Fibroblast of lung (primary cell): ENCODE results near the gene CELF2. TPM values are rescaled to one million over a fixed set of nuclear protein-coding genes. Genes with fewer than 3 reads are reported as not detected.

Source experiments
- DNase-seq, 2 donors: peaks; one replicate each; pipeline versions ENCODE4 v3.0.0 to v3.0.0-alpha.2; 2010; ENCODE audit warnings: low read depth in 2 of 2
- H2AFZ ChIP-seq: 2 replicates; pipeline ENCODE4 v1.5.1; 2012; ENCODE audit warnings: low read length, control low read depth, inconsistent platforms
- H3K27ac ChIP-seq: 2 replicates; pipeline ENCODE4 v1.5.1; 2011; ENCODE audit warnings: low read length, control low read depth; ENCODE audit not compliant: insufficient read depth
- H3K27me3 ChIP-seq: 2 replicates; pipeline ENCODE4 v1.5.1; 2011; ENCODE audit warnings: mild to moderate bottlenecking, low read length; ENCODE audit not compliant: control insufficient read depth, insufficient read depth
- H3K36me3 ChIP-seq: 2 replicates; pipeline ENCODE4 v1.5.1; 2011; ENCODE audit warnings: low read length; ENCODE audit not compliant: control insufficient read depth, insufficient read depth
- H3K4me1 ChIP-seq: 2 replicates; pipeline ENCODE4 v1.5.1; 2011; ENCODE audit warnings: low read length; ENCODE audit not compliant: control insufficient read depth, insufficient read depth; ENCODE audit errors: extremely low read depth
- H3K4me2 ChIP-seq: 2 replicates; pipeline ENCODE4 v1.5.1; 2011; ENCODE audit warnings: low read length, control low read depth; ENCODE audit not compliant: insufficient read depth; ENCODE audit errors: extremely low read depth
- H3K4me3 ChIP-seq, 4 experiments: fragments of 200-600 bp in 1 of 4; sonication (generic) in 1 of 4; replicated peaks in 1 of 4; 2 replicates each; pipeline ENCODE4 v1.5.1; 2011 to 2016; ENCODE audit warnings: low read length in 4 of 4, low read depth in 3 of 4, mild to moderate bottlenecking in 3 of 4, control low read depth in 2 of 4, inconsistent platforms in 1 of 4, mixed read lengths in 1 of 4; ENCODE audit not compliant: insufficient read depth in 1 of 4; ENCODE audit errors: control extremely low read depth in 1 of 4
- H3K79me2 ChIP-seq: 2 replicates; pipeline ENCODE4 v1.5.1; 2012; ENCODE audit warnings: mild to moderate bottlenecking, low read length, inconsistent platforms; ENCODE audit not compliant: control insufficient read depth, insufficient read depth
- H3K9ac ChIP-seq: 2 replicates; pipeline ENCODE4 v1.5.1; 2011; ENCODE audit warnings: mild to moderate bottlenecking, low read length, control low read depth; ENCODE audit not compliant: insufficient read depth
- H3K9me3 ChIP-seq: 2 replicates; pipeline ENCODE4 v1.5.1; 2012; ENCODE audit warnings: low read depth, low read length; ENCODE audit not compliant: control insufficient read depth, insufficient read depth
- H4K20me1 ChIP-seq: 2 replicates; pipeline ENCODE4 v1.5.1; 2011; ENCODE audit warnings: low read length; ENCODE audit not compliant: control insufficient read depth, insufficient read depth; ENCODE audit errors: extremely low read depth
- CTCF ChIP-seq, 2 donors: IDR thresholded peaks in 1 of 2; conservative IDR thresholded peaks in 1 of 2; 1 replicate in 1 of 2; 2 replicates in 1 of 2; pipeline ENCODE4 v1.5.1; 2011 to 2012; ENCODE audit warnings: low read length in 2 of 2, control low read depth in 1 of 2, inconsistent platforms in 1 of 2, low read depth in 1 of 2, mild to moderate bottlenecking in 1 of 2
- EZH2 ChIP-seq: IDR thresholded peaks from 2 replicates; pipeline ENCODE4 v1.5.1; 2012; ENCODE audit warnings: low read length, control low read depth, mild to moderate bottlenecking; ENCODE audit errors: missing control alignments
- polyA plus RNA-seq, 2 donors: library from polyadenylated mRNA; depleted of rRNA in 1 of 2; stranded (reverse) in 1 of 2; unstranded in 1 of 2; fragments of >200 nt; gene quantifications; 2 replicates each; pipeline ENCODE4 v1.2.1, GENCODE V29; 2011 to 2012; ENCODE audit warnings: missing spikeins in 1 of 2
- total RNA-seq: library from RNA; depleted of rRNA; stranded (reverse); fragments of >200 nt; gene quantifications from 2 replicates; pipeline ENCODE4 v1.2.1, GENCODE V29; 2014

CELF2 gene
- total and polyA plus RNA-seq, 2 donors (not counting 1 experiment from before 2014, with no cell fraction given) = 16.9 to 25.1 TPM

GRCh38 chr10:11043039-11043438, 25.4 kb downstream of the CELF2 start:
- Histone ChIP-seq H3K27me3 (no peaks in the 10 kb centered on the region), H3K79me2 (no peaks in the 10 kb centered on the region), H3K9ac (no peak overlapping the region), H2AFZ (no peak overlapping the region), H3K4me1 (no peaks in the 10 kb centered on the region), H3K4me2 (no peak overlapping the region), H4K20me1 (no peaks in the 10 kb centered on the region), H3K27ac (no peak overlapping the region), H3K4me3 (no peak overlapping the region), H3K36me3 (no peaks in the 10 kb centered on the region), H3K9me3 (no peaks in the 10 kb centered on the region)
- TF ChIP-seq CTCF (conservative IDR thresholded peaks at IDR 0.05 in 1 of 2, IDR thresholded peaks at IDR 0.05 in 1 of 2; ENCODE audit: low read depth in 1 of 2, low read length in 2 of 2) (no peak), EZH2 (no peak)
- DNase-seq = no peak

- no peak overlapping the region for H3K27ac ChIP-seq
- H3K79me2 ChIP-seq = no peaks in the 10 kb centered on the region
- no peaks in the 10 kb centered on the region for H3K27me3 ChIP-seq
- no peaks in the 10 kb centered on the region for H3K9me3 ChIP-seq
- no peak overlapping the region for H3K4me2 ChIP-seq
- no peak overlapping the region for H2AFZ ChIP-seq
- no peak for TF ChIP-seq CTCF (conservative IDR thresholded peaks at IDR 0.05 in 1 of 2, IDR thresholded peaks at IDR 0.05 in 1 of 2; ENCODE audit: low read depth in 1 of 2, low read length in 2 of 2)
- no peak for TF ChIP-seq EZH2
- no peak for DNase-seq
- no peaks in the 10 kb centered on the region for H3K36me3 ChIP-seq
- H3K4me3 ChIP-seq = no peak overlapping the region
- H3K4me1 ChIP-seq = no peaks in the 10 kb centered on the region
- no peaks in the 10 kb centered on the region for H4K20me1 ChIP-seq
- H3K9ac ChIP-seq = no peak overlapping the region
These were observed 25.9 kb downstream of the CELF2 start for GRCh38 chr10:11043446-11044127.

DNA sequence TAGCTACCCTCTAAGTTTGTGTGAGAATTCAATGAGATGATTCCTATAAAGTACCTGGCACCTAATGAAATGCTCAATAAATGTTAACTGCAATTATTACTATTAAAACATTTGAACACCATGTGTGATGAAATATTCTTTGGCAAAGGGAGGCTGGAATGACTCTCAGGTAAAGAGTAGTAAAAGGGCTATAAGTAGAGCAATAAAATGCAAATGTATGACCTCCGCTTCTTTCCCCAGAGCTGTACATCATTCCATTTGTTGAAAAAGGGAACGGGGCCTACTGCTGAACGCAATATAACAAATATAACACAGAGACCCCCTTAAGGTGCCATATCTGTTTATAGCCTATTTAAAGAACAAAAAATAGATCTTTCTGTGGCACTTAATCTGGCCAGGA, 27.8 kb downstream of the CELF2 start:
- no peak for TF ChIP-seq EZH2
- TF ChIP-seq CTCF (conservative IDR thresholded peaks at IDR 0.05 in 1 of 2, IDR thresholded peaks at IDR 0.05 in 1 of 2; ENCODE audit: low read depth in 1 of 2, low read length in 2 of 2) = no peak
- no peak overlapping the region for H3K4me3 ChIP-seq
- no peaks in the 10 kb centered on the region for H3K79me2 ChIP-seq
- no peak overlapping the region for H3K4me2 ChIP-seq
- H3K9ac ChIP-seq = no peak overlapping the region
- no peaks in the 10 kb centered on the region for H4K20me1 ChIP-seq
- no peaks in the 10 kb centered on the region for H3K4me1 ChIP-seq
- H3K27me3 ChIP-seq = no peaks in the 10 kb centered on the region
- H3K9me3 ChIP-seq = no peaks in the 10 kb centered on the region
- H3K27ac ChIP-seq = no peak overlapping the region
- no peaks in the 10 kb centered on the region for H3K36me3 ChIP-seq
- no peak for DNase-seq
- no peak overlapping the region for H2AFZ ChIP-seq
